WERI-Rb-1 (cell line): Measurements from ENCODE around the gene BCAT1.
"Not testable (repeated sequence)": the region's sequence is repeated elsewhere in the genome, so short reads cannot be mapped to it uniquely, and the experiment has no call there.

Source experiments
- DNase-seq: peaks from one replicate; pipeline ENCODE4 v3.0.0-alpha.2; 2020
- H3K27ac ChIP-seq: fragments of 250-450 bp; sonication (Bioruptor Pico); 2 replicates; pipeline ENCODE4 v1.5.1; 2020; ENCODE audit warnings: mild to moderate bottlenecking, moderate library complexity
- H3K27me3 ChIP-seq: fragments of 250-450 bp; sonication (Bioruptor Pico); 2 replicates; pipeline ENCODE4 v1.5.1; 2021; ENCODE audit warnings: mild to moderate bottlenecking, low read depth, moderate library complexity; ENCODE audit not compliant: insufficient read depth, severe bottlenecking
- H3K36me3 ChIP-seq: fragments of 250-450 bp; sonication (Bioruptor Pico); 2 replicates; pipeline ENCODE4 v1.5.1; 2020; ENCODE audit warnings: mild to moderate bottlenecking, moderate library complexity
- H3K4me3 ChIP-seq: 2 replicates; pipeline ENCODE4 v1.5.1; 2011; ENCODE audit warnings: low read depth, mild to moderate bottlenecking, control low read depth, low read length
- H3K9me3 ChIP-seq: fragments of 250-450 bp; sonication (Bioruptor Pico); 2 replicates; pipeline ENCODE4 v1.5.1; 2021; ENCODE audit warnings: mild to moderate bottlenecking, moderate library complexity; ENCODE audit not compliant: severe bottlenecking
- TF ChIP-seq, protein P1 (sequence below): IDR thresholded peaks from 2 replicates; pipeline ENCODE4 v1.5.1; 2011; ENCODE audit warnings: low read depth, mild to moderate bottlenecking, control low read depth, inconsistent platforms, low read length

BCAT1 gene

DNA sequence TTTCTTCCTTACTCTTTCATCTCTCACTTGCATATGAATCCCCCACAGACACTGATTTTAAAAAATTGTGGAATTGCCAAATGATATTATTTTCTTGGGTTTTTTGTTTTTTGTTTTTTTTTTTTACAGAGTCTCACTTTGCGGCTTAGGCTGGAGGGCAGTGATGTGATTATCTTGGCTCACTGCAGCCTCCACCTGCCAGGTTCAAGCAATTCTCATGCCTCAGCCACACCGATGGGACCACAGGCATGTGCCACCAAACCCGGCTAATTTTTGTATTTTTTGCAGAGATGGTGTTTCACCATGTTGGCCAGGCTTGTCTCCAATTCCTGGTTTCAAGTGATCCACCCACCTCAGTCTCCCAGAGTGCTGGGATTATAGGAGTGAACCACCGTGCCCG is 68.2 kb downstream of the BCAT1 start:
- Histone ChIP-seq H3K4me3 (no peak overlapping the region), H3K27ac (no peak overlapping the region), H3K36me3 (no peaks in the 10 kb centered on the region), H3K9me3 (no peaks in the 10 kb centered on the region), H3K27me3 (no peaks in the 10 kb centered on the region)
- no peak for DNase-seq
- TF ChIP-seq, protein P1, sequence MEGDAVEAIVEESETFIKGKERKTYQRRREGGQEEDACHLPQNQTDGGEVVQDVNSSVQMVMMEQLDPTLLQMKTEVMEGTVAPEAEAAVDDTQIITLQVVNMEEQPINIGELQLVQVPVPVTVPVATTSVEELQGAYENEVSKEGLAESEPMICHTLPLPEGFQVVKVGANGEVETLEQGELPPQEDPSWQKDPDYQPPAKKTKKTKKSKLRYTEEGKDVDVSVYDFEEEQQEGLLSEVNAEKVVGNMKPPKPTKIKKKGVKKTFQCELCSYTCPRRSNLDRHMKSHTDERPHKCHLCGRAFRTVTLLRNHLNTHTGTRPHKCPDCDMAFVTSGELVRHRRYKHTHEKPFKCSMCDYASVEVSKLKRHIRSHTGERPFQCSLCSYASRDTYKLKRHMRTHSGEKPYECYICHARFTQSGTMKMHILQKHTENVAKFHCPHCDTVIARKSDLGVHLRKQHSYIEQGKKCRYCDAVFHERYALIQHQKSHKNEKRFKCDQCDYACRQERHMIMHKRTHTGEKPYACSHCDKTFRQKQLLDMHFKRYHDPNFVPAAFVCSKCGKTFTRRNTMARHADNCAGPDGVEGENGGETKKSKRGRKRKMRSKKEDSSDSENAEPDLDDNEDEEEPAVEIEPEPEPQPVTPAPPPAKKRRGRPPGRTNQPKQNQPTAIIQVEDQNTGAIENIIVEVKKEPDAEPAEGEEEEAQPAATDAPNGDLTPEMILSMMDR = no peak

- Histone ChIP-seq H3K27me3 (no peaks in the 10 kb centered on the region), H3K4me3 (no peak overlapping the region), H3K27ac (no peak overlapping the region), H3K36me3 (no peaks in the 10 kb centered on the region), H3K9me3 (no peaks in the 10 kb centered on the region)
- no peak for DNase-seq
- TF ChIP-seq, protein P1 = no peak
Measured at GRCh38 chr12:24879644-24880043, 69.3 kb downstream of the BCAT1 start.

DNA sequence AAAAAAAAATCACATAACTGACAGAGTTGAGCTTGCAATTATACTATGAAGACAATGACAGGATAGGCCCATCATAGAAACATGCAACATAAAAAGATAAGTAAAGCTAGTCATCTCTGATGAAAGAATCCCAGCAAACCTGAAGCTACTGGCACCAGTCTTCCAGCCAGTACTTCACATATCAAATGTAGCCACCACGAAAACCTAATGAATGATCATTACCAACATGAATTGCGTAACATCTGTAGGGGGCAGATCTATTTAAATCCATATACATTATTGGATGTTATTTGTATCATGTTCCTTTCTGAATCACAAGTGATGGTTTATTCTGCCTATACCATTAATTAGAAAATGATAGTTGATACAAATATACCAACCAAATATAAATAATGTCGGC is 73.9 kb downstream of the BCAT1 start:
- no peaks in the 10 kb centered on the region for H3K9me3 ChIP-seq
- H3K36me3 ChIP-seq = no peaks in the 10 kb centered on the region
- TF ChIP-seq, protein P1 = no peak
- H3K4me3 ChIP-seq = no peak overlapping the region
- DNase-seq = no peak
- no peak overlapping the region for H3K27ac ChIP-seq
- no peaks in the 10 kb centered on the region for H3K27me3 ChIP-seq

DNA sequence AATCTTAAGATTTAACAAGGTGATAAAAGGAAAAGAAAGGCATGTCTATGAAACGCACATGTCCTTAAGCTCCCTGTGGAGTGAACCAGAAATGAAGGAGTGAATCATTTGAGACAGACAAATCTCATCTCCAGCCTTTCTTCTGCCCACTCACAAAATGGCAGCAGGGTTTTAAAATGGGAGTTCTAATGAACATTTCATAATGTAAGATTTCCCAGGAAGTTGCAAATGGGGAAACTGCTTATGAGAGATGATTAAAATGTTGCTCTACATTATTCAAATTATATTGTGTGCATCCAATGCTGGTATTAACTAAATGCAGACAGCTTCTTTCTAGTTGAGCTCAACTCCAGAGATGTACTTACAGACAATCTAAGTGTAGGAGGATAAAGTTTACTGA is 76.7 kb downstream of the BCAT1 start:
- H3K4me3 ChIP-seq = no peak overlapping the region
- no peak overlapping the region for H3K27ac ChIP-seq
- DNase-seq = no peak
- H3K9me3 ChIP-seq = no peaks in the 10 kb centered on the region
- no peaks in the 10 kb centered on the region for H3K36me3 ChIP-seq
- no peaks in the 10 kb centered on the region for H3K27me3 ChIP-seq
- TF ChIP-seq, protein P1 = no peak

DNA sequence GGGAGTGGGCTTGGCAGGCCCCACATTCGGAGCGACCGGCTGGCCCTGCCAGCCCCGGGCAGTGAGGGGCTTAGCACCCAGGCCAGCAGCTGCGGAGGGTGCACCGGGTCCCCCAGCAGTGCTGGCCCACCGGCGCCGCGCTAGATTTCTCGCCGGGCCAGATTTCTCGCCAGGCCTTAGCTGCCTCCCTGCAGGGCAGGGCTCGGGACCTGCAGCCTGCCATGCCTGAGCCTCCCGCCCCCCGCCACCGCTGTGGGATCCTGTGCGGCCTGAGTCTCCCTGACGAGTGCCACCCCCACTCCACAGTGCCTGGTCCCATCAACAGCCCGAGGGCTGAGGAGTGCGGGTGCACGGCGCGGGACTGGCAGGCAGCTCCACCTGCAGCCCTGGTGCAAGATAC is 82.8 kb downstream of the BCAT1 start:
- not testable (repeated sequence) for DNase-seq, H3K27ac ChIP-seq, H3K9me3 ChIP-seq, H3K4me3 ChIP-seq, H3K27me3 ChIP-seq, H3K36me3 ChIP-seq

DNA sequence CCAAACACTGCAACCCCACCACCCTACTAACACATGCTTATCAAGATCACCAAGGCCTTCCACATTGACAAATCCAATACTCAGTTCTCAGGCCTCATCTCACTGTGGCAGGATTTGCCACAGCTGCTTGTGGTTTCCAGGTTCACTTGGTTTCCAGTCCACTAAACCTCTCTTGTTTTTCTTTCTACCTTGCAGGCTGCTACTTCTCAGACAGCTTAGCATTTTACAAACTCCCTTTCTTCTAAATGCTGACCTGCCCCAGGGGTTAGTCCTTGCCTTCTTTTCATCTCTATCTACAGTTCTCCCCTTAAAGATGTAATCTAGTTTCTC is 84.1 kb downstream of the BCAT1 start:
- Histone ChIP-seq H3K27me3 (no peaks in the 10 kb centered on the region), H3K9me3 (no peaks in the 10 kb centered on the region), H3K4me3 (no peak overlapping the region), H3K27ac (no peak overlapping the region), H3K36me3 (no peaks in the 10 kb centered on the region)
- DNase-seq = no peak
- TF ChIP-seq, protein P1 = no peak
